Stimulated activated naive CD4-positive, alpha-beta T cell treated with Interleukin-2 at 50 U/mL for 16 hours (primary cell): Measurements from ENCODE around the gene FXYD5.
"Not testable (repeated sequence)": the region's sequence is repeated elsewhere in the genome, so short reads cannot be mapped to it uniquely, and the experiment has no call there.

Source experiments
- DNase-seq: peaks from one replicate; lab custom pipeline; 2025; lab: John Stamatoyannopoulos, UW

The FXYD5 gene

GRCh38 chr19:35120492-35120891 lies 34.0 kb upstream of the FXYD5 start:
- no peak for DNase-seq

DNA sequence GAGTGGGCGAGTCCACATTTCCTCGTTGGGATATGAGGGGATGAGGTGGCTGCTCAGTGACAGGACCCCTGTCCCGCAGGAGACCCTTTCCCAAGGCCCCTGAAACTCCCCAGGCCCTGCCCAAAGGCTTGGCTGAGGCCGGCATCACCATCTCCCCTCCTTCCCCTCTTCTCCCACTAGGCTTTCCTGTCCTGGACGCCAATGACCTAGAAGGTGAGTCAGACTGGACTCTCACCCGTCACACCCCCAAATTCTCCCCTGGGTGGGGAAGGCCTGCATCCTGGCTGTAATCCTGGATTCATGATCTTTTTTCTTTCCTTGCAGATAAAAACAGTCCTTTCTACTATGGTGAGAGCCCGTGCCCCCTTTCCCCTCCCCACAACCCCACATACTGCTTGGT lies 33.6 kb upstream of the FXYD5 start:
- no peak for DNase-seq

- no peak for DNase-seq
Observed at GRCh38 chr19:35122687-35123551, 31.6 kb upstream of the FXYD5 start.

- no peak for DNase-seq
Observed at GRCh38 chr19:35123573-35123972, 31.0 kb upstream of the FXYD5 start.

DNA sequence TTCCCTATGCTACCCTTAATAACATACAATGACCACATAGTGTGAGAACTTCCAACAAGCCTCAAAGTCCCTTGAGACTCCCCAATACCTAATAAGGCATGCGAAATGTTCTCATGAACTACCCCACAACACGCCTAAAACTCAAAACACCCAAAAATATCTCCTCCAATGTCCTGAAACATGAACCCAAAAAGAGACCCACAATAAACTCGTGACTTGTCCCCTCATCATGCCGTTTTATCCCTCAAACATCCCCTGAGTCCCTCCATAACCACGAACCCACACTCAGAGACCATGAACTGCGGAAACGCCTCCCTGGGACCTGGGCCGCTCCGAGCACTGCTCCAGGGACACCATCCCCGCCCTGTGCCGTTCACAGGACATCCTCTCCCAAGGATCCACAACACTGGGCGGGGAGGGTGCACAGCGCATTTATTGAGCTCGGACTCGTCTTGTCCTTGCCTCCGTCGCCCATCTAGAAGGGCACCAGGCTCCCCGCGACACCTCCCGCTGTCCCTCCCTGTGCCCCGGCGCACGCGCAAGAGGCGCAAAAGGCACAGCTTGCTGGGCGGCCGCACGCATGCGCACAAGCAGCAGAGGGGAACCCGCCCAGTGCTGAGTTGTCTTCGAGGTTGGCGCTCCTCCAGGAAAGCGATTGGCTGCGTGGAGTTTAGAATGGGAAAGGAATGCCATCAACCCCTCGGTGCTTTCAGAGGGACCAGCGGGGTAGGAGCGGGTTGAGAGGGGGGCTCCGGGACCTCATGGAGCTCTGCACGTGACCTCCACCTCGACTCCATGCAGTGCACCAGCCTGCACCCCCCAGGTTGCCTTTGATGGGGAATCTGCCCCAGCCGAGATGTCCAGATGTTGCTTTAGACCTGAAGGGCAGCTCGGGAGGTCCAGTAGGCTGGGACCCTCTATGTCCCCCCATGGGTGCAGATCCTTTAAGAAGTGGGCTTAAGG lies 30.2 kb upstream of the FXYD5 start:
- peak; percentile 85 for DNase-seq

DNA sequence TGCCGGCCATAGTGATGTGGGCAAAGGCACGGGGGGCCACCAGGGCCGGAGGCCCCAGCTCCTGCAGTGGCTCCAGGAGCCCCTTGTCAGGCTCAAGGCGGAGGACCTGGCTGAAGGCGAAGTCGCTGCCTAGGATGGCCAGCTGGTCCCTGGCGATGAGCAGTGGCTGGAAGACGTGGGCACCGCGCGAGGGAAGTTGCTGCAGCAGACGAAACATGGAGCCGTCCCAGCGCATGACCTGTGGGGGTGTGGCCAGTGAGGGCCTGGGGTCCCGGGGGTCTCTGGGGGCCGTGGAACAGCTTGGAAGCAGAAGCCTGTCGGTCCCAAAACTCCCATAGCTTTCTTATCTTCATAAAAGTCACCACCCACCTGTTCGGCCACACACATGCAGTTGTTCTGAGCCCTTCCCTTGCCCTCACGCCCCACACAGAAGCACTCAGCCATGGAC lies 29.2 kb upstream of the FXYD5 start:
- no peak for DNase-seq

DNA sequence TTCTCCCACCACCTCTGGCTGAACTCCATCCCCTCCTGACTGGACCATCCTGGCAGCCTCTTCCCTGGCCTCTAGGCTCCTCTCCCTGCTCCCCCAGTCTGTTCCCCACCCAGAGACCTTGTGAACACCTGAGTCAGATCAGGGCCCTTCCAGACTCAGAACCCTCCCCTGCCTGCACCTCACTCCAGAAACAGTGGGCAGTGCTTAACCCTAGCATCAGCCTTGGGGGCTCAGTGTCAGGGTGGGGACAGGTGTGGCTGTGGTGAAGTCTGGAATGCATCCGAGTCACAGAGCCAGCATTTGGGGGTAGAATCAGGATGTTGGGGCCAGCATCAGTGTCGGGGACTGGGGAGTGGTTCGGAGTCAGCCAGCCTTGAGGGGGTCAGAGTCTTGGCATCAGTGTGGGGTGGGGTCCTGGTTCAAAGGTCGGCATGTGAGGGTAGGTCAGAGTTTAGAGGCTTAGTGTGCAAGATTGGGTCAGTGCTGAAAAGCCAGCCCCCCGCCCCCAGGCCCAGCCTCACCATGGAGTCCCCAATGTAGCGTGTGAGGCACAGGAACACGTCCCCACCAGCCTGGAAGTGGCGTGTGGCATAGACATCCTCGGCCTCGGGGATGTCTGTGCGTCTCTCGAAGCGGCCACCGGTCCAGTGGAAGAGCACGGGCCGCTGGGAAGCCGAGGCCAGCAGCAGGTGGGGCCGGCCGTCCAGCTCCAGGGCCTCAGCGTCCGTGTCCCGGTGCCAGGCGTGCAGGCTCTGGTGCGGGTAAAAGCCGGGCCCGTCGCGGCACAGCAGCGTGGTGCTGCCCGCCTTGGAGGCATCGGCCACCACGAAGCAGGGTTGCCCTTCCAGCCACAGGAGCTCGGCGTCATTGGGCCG lies 28.5 kb upstream of the FXYD5 start:
- DNase-seq: no peak

GRCh38 chr19:35126624-35126959 lies 27.9 kb upstream of the FXYD5 start:
- DNase-seq: no peak

- no peak for DNase-seq
Observed at GRCh38 chr19:35127871-35128270, 26.7 kb upstream of the FXYD5 start.

GRCh38 chr19:35128398-35129057 lies 26.0 kb upstream of the FXYD5 start:
- no peak for DNase-seq

- DNase-seq: not testable (repeated sequence)
Observed at GRCh38 chr19:35129724-35130274, 24.7 kb upstream of the FXYD5 start.

GRCh38 chr19:35130761-35131720 lies 23.5 kb upstream of the FXYD5 start:
- no peak for DNase-seq

GRCh38 chr19:35132254-35132653 lies 22.3 kb upstream of the FXYD5 start:
- DNase-seq: no peak

DNA sequence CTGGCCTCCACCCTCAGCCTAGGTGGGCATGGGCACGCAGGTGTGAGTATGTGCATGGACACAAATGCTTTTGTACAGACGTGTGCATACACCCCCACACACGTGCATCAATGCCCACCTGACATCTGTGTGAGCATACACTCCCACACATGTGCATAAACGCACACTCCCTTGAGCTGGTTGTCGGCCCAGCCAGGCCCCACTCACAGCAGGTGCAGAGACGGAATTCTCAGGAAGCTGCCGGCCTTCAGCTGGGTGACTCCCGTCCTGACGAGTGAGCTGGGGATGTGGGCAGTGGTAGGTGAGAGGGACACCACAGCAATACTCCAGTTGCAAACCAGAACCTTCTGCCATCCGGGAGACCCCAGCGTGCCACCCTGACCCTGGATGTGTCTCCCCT lies 20.7 kb upstream of the FXYD5 start:
- DNase-seq: no peak

DNA sequence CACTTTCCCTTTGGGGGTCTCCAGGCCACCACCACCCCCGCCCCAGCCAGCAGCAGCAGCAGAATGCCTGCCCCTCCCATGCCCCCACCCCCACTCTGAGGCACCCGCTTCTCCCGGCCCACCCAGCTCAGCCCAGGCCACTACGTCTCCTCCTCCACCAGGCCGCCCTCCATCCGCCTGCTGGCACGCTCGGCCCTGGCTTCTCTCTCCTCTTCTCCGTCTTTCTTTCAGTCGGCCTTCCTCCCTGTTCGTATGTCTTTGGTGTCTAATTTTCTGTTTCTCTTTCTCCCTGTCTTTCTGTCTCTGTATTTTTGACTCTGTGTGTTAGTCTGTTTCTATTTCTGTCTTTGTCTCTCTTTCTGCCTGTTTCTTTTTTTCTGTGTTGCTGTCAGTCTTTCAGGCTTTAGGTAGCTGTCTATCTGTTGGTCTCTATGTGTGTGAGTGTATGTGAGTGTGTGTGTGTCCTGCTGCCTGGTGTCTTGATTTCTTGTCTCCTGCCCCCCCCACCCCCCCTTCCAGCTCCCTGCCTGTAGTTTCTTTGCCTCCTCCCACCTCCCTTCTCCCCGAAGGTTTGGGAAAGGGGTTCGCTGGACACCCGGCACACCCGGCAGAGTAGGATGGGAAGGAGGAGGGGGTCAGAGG lies 19.8 kb upstream of the FXYD5 start, which contains the start of gene LGI4:
Gene LGI4 (minus strand): TSS at position 459 of the 642 bp plus-strand sequence. CDS start 379 bp downstream, at position 80.
- no peak for DNase-seq

DNA sequence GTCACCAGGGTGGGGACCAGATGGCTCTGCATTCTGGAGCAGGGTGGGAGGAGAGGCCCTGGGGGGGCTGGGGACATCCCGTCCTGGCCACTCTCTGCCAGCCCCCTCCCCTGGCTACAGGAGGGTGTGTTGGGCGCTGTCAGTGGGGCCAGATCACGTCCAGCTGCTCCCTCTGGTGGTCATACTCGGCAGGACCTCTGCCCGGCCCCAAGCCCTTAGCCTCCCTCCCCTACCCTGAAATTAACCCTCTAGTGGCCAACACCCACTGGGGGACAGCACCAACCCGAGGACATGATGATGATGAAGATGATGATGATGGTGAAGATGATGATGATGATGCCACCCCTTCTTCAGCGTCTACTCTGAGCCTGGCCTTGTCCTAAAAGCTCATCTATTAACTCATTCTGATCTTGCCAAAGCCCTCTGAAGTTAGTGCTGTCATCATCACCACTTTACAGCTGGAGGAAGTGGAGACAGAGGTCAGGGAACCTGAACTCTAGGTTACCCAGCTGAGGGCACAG lies 19.1 kb upstream of the FXYD5 start:
- peak; percentile 62 for DNase-seq

GRCh38 chr19:35136231-35136630 lies 18.3 kb upstream of the FXYD5 start:
- no peak for DNase-seq

GRCh38 chr19:35136977-35137702 lies 17.4 kb upstream of the FXYD5 start:
- DNase-seq: no peak
